ENCODE data around the gene MKNK2. TPM values are rescaled to one million over a fixed set of nuclear protein-coding genes. Genes with fewer than 3 reads are reported as not detected.
A peak's percentile ranks its signal among the peaks of the same experiment; 100 is the strongest.

The MKNK2 gene
- total and polyA plus RNA-seq, 2 of the 13 experiments (the other 11 are each of a cell fraction or from before 2014, with no cell fraction given): 44.9 to 112 TPM

GRCh38 chr19:2026770-2027169 lies 24.3 kb downstream of the MKNK2 start:
- Histone ChIP-seq H3K27ac (ENCODE audit: extremely low read length, insufficient read depth, low read length) (no peak overlapping the region), H2AFZ (ENCODE audit: low read length) (no peak overlapping the region), H3K9me3 (ENCODE audit: low read length) (peaks cover 4% of the 10 kb centered on the region), H3K4me2 (ENCODE audit: low read depth, low read length) (no peak overlapping the region), H3K79me2 (ENCODE audit: insufficient read depth, low read length) (no peaks in the 10 kb centered on the region), H3K27me3 (ENCODE audit: control insufficient read depth in 1 of 2, insufficient read depth in 2 of 2, low read length in 2 of 2) (no peaks in the 10 kb centered on the region; a peak in 1 of 5 replicates), H3K4me1 (ENCODE audit: insufficient read depth, low read length) (peaks cover 17% of the 10 kb centered on the region), H3K36me3 (replicated peaks in 1 of 2; ENCODE audit: control insufficient read depth in 1 of 2, insufficient read depth in 2 of 2, low read length in 2 of 2) (no peaks in the 10 kb centered on the region), H3K9ac (ENCODE audit: insufficient read depth, low read depth, low read length) (no peak overlapping the region), H4K20me1 (ENCODE audit: insufficient read depth, low read length) (no peaks in the 10 kb centered on the region), H3K4me3 (replicated peaks in 1 of 3; ENCODE audit: insufficient read depth in 1 of 3, low read depth in 2 of 3, low read length in 3 of 3) (no peak overlapping the region)
- CTCF ChIA-PET (ENCODE audit: low intra/inter-chr PET ratio, low total read pairs): no interaction called here
- intact Hi-C loops (cut with micrococcal nuclease; ENCODE audit: unreplicated experiment): no loop called here
- POLR2A ChIA-PET: interaction anchor here (0.9 kb wide), 1 partner anchor 34 kb away, joined by 3 read pairs; no protein-coding TSS in a partner anchor
- DNase-seq (ENCODE audit: low spot score): no peak
- WGBS (ENCODE audit: low lambda C conversion rate): 28% methylated on average over 5 of the region's 10 CpGs
- in situ Hi-C loops (cut with HindIII; ENCODE audit: extremely low pct_ligation_motif_present, low pct_unique_long_range_greater_than_20kb): no loop called here
- BruUV-seq (replicated peaks): no TSS peak
- ATAC-seq: peak; percentile 28; the same call in 1 of the 3 replicates
- no peak for FAIRE-seq
- TF ChIP-seq MTA1 (CRISPR knock-in tag; IDR thresholded peaks at IDR 0.05; ENCODE audit: borderline replicate concordance) (no peak), ZNF740 (CRISPR knock-in tag; IDR thresholded peaks at IDR 0.05) (peak; percentile 94), GATAD2A (CRISPR knock-in tag; IDR thresholded peaks at IDR 0.05) (no peak), TFDP1 (CRISPR knock-in tag; IDR thresholded peaks at IDR 0.05; ENCODE audit: borderline replicate concordance) (no peak), NCOR1 (IDR thresholded peaks at IDR 0.05; ENCODE audit: borderline replicate concordance, low read length) (peak; percentile 83), RXRA (CRISPR knock-in tag; IDR thresholded peaks at IDR 0.05) (no peak), MED8 (CRISPR knock-in tag; IDR thresholded peaks at IDR 0.05; ENCODE audit: insufficient replicate concordance) (no peak), ZNF687 (CRISPR knock-in tag; IDR thresholded peaks at IDR 0.05) (peak; percentile 29; the same call in 1 of the 2 replicates), STAT5B (CRISPR knock-in tag; IDR thresholded peaks at IDR 0.05) (no peak), ZMYM2 (CRISPR knock-in tag; IDR thresholded peaks at IDR 0.05) (peak; percentile 92), MIER3 (CRISPR knock-in tag; IDR thresholded peaks at IDR 0.05; ENCODE audit: borderline replicate concordance) (no peak), KAT2B (IDR thresholded peaks at IDR 0.05; ENCODE audit: borderline replicate concordance, low read depth, low read length) (no peak), TSC22D2 (CRISPR knock-in tag; IDR thresholded peaks at IDR 0.05; ENCODE audit: borderline replicate concordance) (no peak), SETDB1 (CRISPR knock-in tag; IDR thresholded peaks at IDR 0.05; ENCODE audit: borderline replicate concordance) (no peak), HNF4G (IDR thresholded peaks at IDR 0.05; ENCODE audit: borderline replicate concordance, low read depth, low read length) (peak; percentile 83), HNF4G (CRISPR knock-in tag; IDR thresholded peaks at IDR 0.05; ENCODE audit: borderline replicate concordance, low read depth) (0 out of 2 replicates have a peak, but pooled peaks have one; percentile 31), HNF4A (CRISPR knock-in tag; IDR thresholded peaks at IDR 0.05) (peak; percentile 75), ZNF652 (CRISPR knock-in tag; IDR thresholded peaks at IDR 0.05; ENCODE audit: borderline replicate concordance, low read depth) (no peak), ZNF7 (CRISPR knock-in tag; IDR thresholded peaks at IDR 0.05) (no peak), HNRNPH1 (optimal IDR thresholded peaks at IDR 0.05; ENCODE audit: low read depth, low read length) (no peak), IRF2 (CRISPR knock-in tag; IDR thresholded peaks at IDR 0.05) (no peak), TAF15 (IDR thresholded peaks at IDR 0.05; ENCODE audit: low read depth, low read length, poor library complexity, severe bottlenecking) (no peak)

Data from HepG2 (cell line).